Kidney (tissue), 14 donors: ENCODE measurements around the gene CIB2. TPM values are rescaled to one million over a fixed set of nuclear protein-coding genes. Genes with fewer than 3 reads are reported as not detected.

Experiments
- DNase-seq, 5 donors: peaks; one replicate each; pipeline ENCODE4 v3.0.0-alpha.2; 2013 to 2020
- FAIRE-seq: peaks from 2 replicates; lab custom pipeline; 2012; peaks lifted over from hg19 to GRCh38; lab: Jason Lieb, UNC
- H3K27ac ChIP-seq, 2 donors: one replicate each; pipeline ENCODE4 v1.7.0; 2013; ENCODE audit warnings: low read depth in 2 of 2, low read length in 2 of 2, inconsistent platforms in 1 of 2
- H3K27me3 ChIP-seq: one replicate; pipeline ENCODE4 v1.7.1; 2013; ENCODE audit warnings: low read length, inconsistent platforms; ENCODE audit not compliant: control insufficient read depth, insufficient read depth
- H3K36me3 ChIP-seq, 3 donors: one replicate each; pipeline versions ENCODE4 v1.7.0 to v1.7.1; 2013; ENCODE audit warnings: low read length in 3 of 3, control low read depth in 1 of 3, inconsistent platforms in 1 of 3; ENCODE audit not compliant: insufficient read depth in 3 of 3, control insufficient read depth in 2 of 3
- H3K4me1 ChIP-seq, 3 donors: one replicate each; pipeline versions ENCODE4 v1.7.0 to v1.7.1; 2013; ENCODE audit warnings: low read length in 3 of 3, inconsistent platforms in 1 of 3, low read depth in 1 of 3; ENCODE audit not compliant: control insufficient read depth in 2 of 3, insufficient read depth in 2 of 3
- H3K4me3 ChIP-seq, 3 donors: one replicate each; pipeline versions ENCODE4 v1.7.0 to v1.8.1; 2013; ENCODE audit warnings: low read length in 3 of 3, control low read depth in 1 of 3, inconsistent platforms in 1 of 3
- H3K9ac ChIP-seq, 3 donors: one replicate each; pipeline versions ENCODE4 v1.7.0 to v1.7.1; 2013; ENCODE audit warnings: low read length in 3 of 3, control low read depth in 1 of 3, inconsistent platforms in 1 of 3
- H3K9me3 ChIP-seq, 3 donors: one replicate each; pipeline versions ENCODE4 v1.7.0 to v1.7.1; 2013; ENCODE audit warnings: low read length in 3 of 3, control low read depth in 1 of 3, inconsistent platforms in 1 of 3; ENCODE audit not compliant: control insufficient read depth in 2 of 3, insufficient read depth in 1 of 3
- CTCF ChIP-seq: IDR thresholded peaks from 3 replicates; pipeline ENCODE4 v1.5.1; 2012; ENCODE audit warnings: mild to moderate bottlenecking, moderate library complexity, borderline replicate concordance; ENCODE audit not compliant: insufficient read depth; ENCODE audit errors: extremely low read depth
- intact Hi-C: fragments of 100-400 bp; cut with DNase I; formaldehyde crosslinking; loops from one replicate; pipeline ENCODE4 v1.11.1; 2022
- polyA plus RNA-seq: library from polyadenylated mRNA; stranded (reverse); fragments of 350-450 nt; fragmentation: Illumina TruSeq; extraction: RNeasy Lipid Tissue Mini Kit (QIAGEN cat#74804); gene quantifications from one replicate; pipeline ENCODE4 v1.2.3, GENCODE V29; 2014; ENCODE audit warnings: low read depth, low replicate concordance; ENCODE audit not compliant: insufficient read depth
- total RNA-seq: library from RNA; stranded (reverse); fragmentation: NEBNext Ultra II Directional; extraction: Animal tissue kit (Norgen Biotek cat#: 25700); gene quantifications from one replicate; pipeline ENCODE4 v1.2.1, GENCODE V29; 2021
- donor health status: control.
- donor health status: control.
- donor health status: control.
- donor health status: control.
- donor health status: control.
- donor health status: DM: yes; HTN: yes; CAD: no.
- donor health status: Normal renal cell carcinoma (clear cell type).

Gene CIB2
- total and polyA plus RNA-seq, 2 donors from 2014 or later, result 13.7 to 29.9 TPM

- Histone ChIP-seq H3K27me3 (no peaks in the 10 kb centered on the region), H3K9me3 (no peaks in the 10 kb centered on the region), H3K9ac (no peak overlapping the region), H3K4me3 (no peak overlapping the region), H3K36me3 (no peaks in the 10 kb centered on the region), H3K4me1 (peaks cover 6 to 27% (median 24%) of the 10 kb centered on the region in 3 donors), H3K27ac (no peak overlapping the region)
- DNase-seq (no peak), FAIRE-seq (no peak)
- intact Hi-C loops, result no loop called here
- TF ChIP-seq CTCF, result no peak
These were observed 72.0 kb downstream of the CIB2 start for GRCh38 chr15:78059110-78059839.

- intact Hi-C loops, result no loop called here
- Histone ChIP-seq H3K27me3 (no peaks in the 10 kb centered on the region), H3K4me3 (no peak overlapping the region), H3K9ac (no peak overlapping the region), H3K4me1 (peaks cover 6 to 24% (median 23%) of the 10 kb centered on the region in 3 donors), H3K36me3 (peaks cover 0 to 3% (median 0%) of the 10 kb centered on the region in 3 donors), H3K27ac (no peak overlapping the region), H3K9me3 (no peaks in the 10 kb centered on the region)
- no peak for FAIRE-seq
- DNase-seq, result peak in 1 of 5 donors; percentile 23
- no peak for TF ChIP-seq CTCF
These were observed 72.8 kb downstream of the CIB2 start for GRCh38 chr15:78058401-78058935.

GRCh38 chr15:78057803-78058202, 73.4 kb downstream of the CIB2 start:
- DNase-seq, result no peak
- peaks cover 6 to 24% (median 23%) of the 10 kb centered on the region in 3 donors for H3K4me1 ChIP-seq
- no peak for FAIRE-seq
- H3K9ac ChIP-seq, result no peak overlapping the region
- no peak overlapping the region for H3K4me3 ChIP-seq
- no peaks in the 10 kb centered on the region for H3K9me3 ChIP-seq
- intact Hi-C loops, result no loop called here
- no peaks in the 10 kb centered on the region for H3K27me3 ChIP-seq
- peak overlapping the region in 1 of 2 donors; percentile 59 for H3K27ac ChIP-seq
- TF ChIP-seq CTCF, result no peak
- H3K36me3 ChIP-seq, result peaks cover 0 to 10% (median 0%) of the 10 kb centered on the region in 3 donors
